Measurements from ENCODE around the gene SLC22A3.
A peak's percentile ranks its signal among the peaks of the same experiment; 100 is the strongest.
"Not testable (repeated sequence)": the region's sequence is repeated elsewhere in the genome, so short reads cannot be mapped to it uniquely, and the experiment has no call there.

The SLC22A3 gene

DNA sequence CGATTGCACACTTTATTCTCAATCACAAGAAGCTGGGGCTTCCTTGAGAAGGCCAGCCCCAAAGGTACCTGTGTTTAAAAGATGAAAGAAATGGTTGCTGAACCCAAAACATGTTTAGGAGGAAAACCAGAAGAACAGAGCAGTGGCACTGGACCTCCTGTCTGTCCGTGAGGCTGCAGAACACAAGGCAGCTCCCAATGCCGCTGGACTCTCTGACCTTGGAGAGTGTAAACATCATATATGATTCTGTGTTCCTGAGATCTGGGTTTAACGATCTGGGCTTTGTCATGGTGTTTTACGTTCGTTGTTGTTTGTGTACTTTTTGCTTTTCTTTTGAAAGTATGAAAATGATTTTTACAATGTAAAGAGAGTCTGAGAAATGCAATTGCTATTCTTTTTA is 106.1 kb downstream of the SLC22A3 start:
- no peak for DNase-seq

DNA sequence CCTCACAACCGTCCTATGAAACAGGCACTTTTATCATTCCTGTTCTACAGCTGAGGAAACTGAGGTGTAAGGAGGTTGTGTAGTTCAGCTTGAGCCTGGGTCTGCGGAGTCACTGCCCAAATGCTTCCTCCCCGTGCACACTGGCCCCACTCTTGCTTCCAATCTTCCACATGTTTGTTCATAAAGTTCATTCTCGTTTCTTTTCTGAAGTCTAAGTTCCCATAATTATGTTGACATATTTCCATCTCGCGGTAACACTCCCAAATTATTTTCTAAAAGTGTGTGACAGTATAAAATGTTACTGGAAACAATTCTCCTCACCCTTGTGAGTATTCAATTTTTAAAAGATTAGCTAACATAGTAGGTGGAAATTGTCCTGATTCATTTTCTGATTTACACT is 106.9 kb downstream of the SLC22A3 start:
- no peak for DNase-seq

DNA sequence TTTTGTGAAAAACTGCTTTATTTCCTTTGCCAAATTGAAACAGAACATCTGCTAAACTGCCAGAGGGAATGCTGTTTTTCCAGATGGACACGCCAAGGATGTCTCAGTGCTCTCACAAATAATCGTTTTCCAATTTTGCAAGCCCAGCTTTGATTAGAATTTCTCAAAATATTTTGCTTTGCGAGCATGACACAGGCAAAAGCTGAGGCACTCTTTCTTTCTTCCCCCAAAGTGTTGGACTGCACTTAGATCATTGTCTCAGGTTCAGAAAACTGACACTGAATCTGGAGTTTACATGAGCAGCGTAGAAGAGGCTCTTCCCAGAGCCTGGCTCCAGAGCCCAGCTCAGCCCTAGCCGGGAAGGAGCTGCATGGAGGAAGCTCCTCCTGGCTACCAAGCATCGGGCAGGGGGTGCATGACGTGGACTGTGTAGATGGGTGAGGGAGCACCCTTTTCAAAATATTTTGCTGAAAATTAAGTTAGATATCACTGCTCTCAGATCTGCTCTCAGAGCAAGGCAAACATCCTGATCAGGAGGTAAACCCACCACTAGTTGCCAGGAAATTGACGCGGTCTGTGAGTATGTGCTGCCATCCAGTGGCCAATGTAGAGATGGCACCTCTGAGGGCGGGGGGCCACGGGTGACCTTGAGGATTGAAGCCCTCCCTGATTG is 107.5 kb downstream of the SLC22A3 start:
- DNase-seq = peak; percentile 68

DNA sequence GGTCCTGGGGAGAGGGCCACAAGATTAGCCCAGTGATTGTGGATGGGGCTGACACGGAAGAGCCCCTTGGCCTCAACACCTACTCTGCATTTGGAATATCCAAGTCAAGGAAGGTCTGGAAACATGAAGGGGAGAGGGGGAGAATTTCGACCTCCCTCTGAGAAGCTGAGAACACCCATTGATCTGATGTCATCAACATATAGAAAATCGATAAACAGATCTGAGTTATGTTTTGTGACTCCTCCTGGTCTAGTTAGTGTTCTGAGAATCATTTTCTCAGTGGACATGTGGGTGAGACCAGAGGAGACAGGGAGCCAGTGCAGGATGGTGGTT is 108.0 kb downstream of the SLC22A3 start:
- DNase-seq = no peak

DNA sequence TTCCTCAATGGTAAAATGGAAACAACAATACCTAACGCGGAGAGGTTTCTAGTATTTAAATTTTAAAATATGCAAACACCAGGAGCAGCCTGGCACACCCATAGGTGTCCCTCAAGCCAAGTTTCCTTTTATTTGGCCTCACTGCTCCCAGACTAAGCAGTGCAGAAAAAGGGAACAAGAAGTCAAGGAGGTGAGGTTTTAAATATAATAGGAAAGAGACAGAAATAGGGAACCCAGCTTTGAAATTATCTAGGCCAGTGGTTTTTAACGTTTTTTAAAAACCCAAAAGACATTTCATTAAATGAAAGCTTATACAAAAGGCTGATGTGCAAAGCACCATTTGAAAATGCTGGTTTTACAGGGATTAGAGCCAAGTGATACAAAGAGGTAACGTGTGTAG is 109.6 kb downstream of the SLC22A3 start:
- DNase-seq = no peak

DNA sequence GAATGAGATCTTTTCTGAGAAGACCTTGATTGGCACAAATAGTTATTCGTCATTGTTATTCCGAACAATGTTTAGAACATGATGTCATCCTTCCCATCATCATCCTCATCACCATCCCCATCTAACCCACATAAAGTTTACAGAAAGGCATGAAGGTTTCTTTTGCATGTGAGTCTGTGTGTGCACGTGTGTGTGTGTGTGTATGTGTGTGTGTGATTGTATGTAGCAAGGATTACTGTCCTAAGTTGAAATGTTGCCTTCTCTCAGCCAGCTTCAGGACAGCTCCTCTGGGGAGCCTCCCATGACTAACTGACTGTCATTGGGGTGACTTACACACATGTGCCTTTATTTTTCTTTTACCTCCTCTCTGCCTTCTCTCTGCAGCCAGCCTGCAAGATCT is 113.5 kb downstream of the SLC22A3 start:
- DNase-seq = peak; percentile 6

DNA sequence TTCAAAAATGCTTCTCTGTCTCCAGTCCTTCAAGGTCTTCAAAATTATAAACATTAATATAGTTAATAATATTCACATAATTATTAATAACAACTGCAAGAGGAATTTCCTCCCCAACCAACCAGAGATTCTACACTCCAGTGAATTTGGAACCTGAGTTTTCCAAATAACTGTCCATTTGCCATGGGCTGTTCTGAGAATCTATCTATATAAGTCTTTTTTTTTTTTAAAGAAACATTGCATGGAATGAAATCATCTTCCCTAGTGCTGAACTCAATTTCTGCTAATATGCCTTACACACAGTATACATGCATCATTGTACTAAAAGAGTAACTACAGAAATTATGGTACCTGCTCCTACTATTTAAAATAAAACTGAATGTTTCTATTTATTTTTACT is 113.9 kb downstream of the SLC22A3 start:
- no peak for DNase-seq

DNA sequence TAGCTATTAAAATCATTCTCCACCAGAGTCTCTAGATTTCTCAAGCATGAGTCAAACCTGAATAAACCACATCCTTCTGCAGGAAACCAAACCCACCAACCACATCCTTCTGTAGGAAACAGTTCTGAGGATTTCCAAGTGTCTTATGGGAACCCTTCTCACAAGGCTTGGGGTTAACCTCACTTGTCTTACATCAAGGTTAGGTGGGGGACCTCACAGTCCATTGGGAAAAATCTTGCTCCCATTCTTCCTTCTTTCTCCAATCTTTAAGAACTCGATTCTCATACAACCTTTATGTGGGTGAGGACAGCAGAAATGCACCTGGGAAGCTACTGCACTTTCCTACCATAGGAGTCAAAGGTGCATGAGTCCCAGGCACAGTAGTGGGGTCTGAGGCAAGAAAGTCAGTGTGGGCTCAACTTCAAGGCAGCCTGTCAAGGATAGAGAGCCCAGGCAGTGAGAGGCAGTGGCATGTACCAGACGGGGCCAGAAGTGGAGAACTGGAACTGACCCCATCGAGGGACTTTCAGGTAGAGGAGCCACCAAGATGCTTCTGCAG is 114.5 kb downstream of the SLC22A3 start:
- peak; percentile 85 for DNase-seq

DNA sequence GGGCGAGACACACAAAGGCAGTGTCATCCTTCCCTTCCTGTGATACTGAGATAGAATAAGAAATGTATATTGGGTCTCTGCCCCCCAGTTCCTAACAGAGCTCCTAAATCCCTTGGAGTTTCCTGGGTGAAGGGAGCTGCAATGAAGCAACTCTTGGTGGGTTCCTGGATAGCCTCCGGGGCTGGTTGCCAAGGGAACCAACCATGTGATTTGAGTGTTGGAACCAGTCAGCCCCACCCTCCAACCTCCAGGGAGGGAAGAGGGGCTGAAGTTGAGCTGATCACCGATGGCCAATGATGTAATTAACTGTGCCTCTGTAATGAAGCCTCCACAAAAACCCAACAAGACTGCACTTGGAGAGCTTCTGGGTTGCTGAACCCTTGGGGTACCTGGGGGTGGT is 116.6 kb downstream of the SLC22A3 start:
- no peak for DNase-seq

DNA sequence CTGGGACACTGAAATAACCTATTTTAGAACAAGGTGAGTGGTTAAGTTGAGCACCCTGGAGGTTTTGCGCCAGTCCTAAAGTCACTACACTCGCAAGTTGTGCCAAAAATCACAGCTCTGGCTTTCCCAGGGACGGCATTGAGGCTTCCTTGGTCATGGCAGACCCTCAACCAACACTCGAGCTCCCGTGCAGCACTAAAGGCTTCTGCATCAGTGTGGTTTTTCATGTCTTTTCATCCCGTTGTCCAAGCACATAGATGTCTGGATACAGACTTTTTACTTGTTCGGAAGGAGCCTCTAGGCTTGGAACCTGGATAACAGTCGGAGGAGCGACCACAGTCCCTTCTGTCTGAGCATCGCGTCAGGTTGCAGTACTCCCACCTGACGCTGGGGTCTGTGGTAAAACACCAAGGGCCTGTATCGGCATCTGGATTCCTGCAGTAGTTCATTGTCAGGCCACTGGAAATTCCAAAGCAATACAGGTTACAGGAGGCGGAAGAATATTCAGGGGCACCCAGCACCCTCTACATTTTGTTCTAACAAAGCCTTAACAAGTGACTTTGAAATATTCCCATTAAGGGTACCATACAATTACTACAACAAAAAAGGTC is 119.2 kb downstream of the SLC22A3 start:
- DNase-seq = not testable (repeated sequence)

DNA sequence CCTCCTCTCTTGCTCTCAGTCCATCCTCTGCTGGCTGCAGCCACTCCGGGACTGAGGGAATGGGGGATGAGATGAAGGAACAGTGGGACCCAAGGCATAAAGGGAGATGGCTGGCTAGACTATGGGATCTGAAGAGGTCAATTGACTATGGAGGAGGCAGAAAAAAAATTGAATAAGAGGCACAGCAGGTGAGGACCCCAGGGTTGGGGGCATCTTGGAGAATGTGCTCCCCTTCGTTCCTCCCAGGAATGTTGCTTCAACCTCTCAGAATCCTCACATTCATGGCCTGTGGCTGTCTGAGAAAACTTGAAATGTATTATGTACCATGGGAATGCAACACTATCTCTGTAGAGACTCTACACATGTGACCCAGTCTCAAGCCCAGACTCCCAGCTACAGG is 121.0 kb downstream of the SLC22A3 start:
- no peak for DNase-seq

DNA sequence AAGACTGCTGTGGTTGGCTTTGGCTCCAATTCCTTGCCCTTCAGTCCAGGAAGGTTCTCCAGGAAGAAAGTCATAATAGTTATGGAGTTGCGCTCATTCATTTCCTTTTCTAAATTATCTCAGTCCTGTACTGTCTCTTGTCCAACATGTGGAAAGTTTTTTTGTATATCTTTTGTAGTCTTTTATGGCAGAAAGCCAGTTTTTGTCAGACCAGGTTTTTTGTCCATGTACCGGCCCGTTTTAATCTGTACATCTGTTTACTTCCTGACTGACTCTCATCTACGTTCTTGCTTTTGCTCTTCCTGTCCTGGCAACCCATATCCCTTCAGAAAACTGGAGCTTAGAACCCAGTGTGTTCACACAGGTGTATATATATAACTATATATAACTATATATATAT is 127.9 kb downstream of the SLC22A3 start:
- DNase-seq = not testable (repeated sequence)

DNA sequence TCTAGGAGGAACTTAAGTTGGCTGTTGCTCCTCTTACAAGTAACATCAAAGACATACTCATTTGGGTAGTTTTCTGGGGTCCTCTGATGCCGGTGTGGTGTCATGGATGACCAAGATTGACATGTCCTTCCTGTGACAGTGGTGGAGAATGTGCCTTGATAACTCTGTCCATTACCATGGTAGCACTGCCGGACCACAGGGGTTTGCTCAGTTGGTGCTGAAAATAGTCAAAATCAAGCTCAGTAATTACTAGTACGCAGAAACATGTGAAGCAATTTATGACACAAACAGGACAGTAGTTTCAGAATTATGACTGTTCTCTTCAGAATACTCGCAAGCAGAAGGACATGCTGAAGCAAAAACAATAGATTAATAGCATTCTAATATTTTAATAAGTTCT is 128.9 kb downstream of the SLC22A3 start:
- DNase-seq = not testable (repeated sequence)

DNA sequence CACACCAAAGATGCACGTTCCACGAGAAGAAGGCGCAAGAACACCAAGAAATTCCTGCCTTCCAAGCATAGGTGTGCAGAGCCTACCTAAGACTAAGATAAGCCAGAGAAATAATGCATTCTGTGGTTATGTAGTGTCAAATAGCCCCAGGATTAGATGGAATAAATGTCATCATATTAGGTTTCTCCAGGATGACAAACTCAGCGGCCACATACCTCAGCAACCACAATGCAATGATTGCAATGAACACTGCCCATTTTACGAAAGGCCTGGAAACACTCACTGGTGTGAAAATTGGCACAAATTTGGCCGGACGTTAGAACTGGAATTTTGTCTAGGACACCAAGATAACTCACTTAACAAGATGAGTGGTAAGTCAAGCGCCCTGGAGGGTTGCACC is 129.7 kb downstream of the SLC22A3 start:
- no peak for DNase-seq

DNA sequence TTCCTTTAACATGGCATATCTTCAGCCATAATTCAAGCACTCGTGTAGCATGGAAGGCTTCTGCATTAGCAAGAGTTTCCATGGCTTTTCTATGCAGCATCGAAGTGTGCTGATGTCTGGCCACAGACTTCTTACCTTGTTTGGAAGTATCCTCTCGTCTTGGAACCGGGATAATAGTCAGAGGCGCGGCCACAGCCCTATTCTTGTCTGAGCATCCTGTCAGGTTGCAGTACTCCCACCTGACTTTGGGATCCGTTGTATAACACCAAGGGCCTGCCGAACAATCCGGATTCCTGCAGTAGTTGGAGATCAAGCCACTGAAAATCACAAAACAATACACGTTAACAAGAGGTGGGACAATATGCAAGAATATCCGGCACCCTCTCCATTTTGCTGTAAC is 138.9 kb downstream of the SLC22A3 start:
- DNase-seq = no peak

DNA sequence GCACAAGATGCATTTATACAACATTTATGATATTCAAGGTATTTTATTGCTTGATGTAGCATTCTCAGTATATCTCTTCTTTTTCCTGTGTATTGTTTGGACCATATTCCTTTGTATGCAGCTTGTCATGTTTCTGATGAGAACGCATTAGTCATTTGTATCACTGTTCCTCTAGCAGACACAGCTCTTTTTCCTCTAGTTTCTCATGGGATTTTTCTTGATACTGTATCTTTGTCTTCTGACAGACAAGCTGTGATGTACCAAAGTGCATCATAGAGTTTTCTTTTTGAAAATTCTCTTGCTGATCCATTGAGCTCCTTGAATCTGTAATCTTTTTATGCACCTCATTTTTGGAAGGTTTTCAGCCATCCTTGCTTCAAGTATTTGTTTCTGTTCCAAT is 140.9 kb downstream of the SLC22A3 start:
- DNase-seq = no peak

DNA sequence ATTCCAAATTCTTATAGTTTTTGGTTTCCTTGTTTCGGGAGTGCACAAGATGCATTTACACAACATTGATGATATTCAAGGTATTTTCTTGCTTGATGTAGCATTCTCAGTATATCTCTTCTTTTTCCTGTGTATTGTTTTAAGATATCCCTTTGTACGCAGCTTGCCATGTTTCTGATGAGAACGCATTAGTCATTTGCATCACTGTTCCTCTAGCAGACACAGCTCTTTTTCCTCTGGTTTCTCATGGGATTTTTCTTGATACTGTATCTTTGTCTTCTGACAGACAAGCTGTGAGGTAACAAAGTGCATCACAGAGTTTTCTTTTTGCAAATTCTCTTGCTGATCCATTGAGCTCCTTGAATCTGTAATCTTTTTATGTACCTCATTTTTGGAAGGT is 146.4 kb downstream of the SLC22A3 start:
- DNase-seq = no peak

DNA sequence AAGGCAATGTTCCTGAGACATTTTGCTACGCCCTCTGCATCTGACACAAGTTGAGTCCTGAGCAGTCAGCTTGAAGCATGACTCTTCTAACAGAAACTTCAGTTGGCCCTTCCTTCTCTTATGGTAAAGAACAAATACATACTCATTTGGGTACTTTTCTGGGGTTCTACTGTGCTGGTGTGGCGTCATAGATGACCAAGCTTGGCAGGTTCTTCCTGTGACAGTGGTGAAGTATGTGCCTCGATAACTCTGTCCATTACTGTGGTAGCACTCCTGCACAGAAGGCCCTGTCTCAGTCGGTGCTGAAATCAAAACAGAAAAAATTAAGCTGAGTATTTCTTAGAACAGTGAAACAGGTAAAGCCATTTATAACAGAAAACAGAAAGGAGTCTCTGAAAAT is 152.5 kb downstream of the SLC22A3 start:
- no peak for DNase-seq

All from CD4-positive, alpha-beta T cell treated with Interleukin-4 for 4 hours (primary cell).